IMR-90 (cell line): Measurements from ENCODE around the gene FOXO3. TPM values are rescaled to one million over a fixed set of nuclear protein-coding genes. Genes with fewer than 3 reads are reported as not detected.

ENCODE experiments used
- ATAC-seq: fragments of 200-7000 bp; cut with Tn5 transposase; 2 replicates; pipeline ENCODE4 v1.9.1; 2020; ENCODE audit warnings: low read depth, mild to moderate bottlenecking, moderate library complexity
- BruUV-seq: library from RNA; stranded (reverse); fragments of 400-500 nt; replicated peaks from 2 replicates; lab custom pipeline; 2021; lab: Mats Ljungman, UMichigan
- CTCF ChIA-PET: fragments of 300-600 bp; formaldehyde crosslinking; extraction: SDS; loops from one replicate; lab custom pipeline; 2021; ENCODE audit warnings: antibody characterized with exemption; lab: Yijun Ruan, JAX
- POLR2A ChIA-PET: fragments of 300-600 bp; sonication (Branson Sonifier 250); formaldehyde crosslinking; loops from one replicate; lab custom pipeline; 2022; ENCODE audit warnings: antibody characterized with exemption; ENCODE audit not compliant: unreplicated experiment; lab: Charles Lee
- DNase-seq: peaks from one replicate; pipeline ENCODE4 v3.0.0; 2013
- H2AFZ ChIP-seq: replicated peaks from 2 replicates; pipeline ENCODE3; 2013; ENCODE audit warnings: low read length, mild to moderate bottlenecking; ENCODE audit not compliant: poor library complexity
- H2AK5ac ChIP-seq: 2 replicates; pipeline ENCODE4 v1.6.1; 2013; ENCODE audit warnings: low read depth, low read length, inconsistent platforms
- H2AK9ac ChIP-seq: replicated peaks from 2 replicates; pipeline ENCODE3; 2013; ENCODE audit warnings: mild to moderate bottlenecking, low read depth, low read length, moderate library complexity; ENCODE audit not compliant: poor library complexity
- H2BK120ac ChIP-seq: 2 replicates; pipeline ENCODE4 v1.6.1; 2013; ENCODE audit warnings: low read depth, low read length, inconsistent platforms
- H2BK15ac ChIP-seq: 3 replicates; pipeline ENCODE4 v1.6.1; 2013; ENCODE audit warnings: low read depth, low read length, inconsistent platforms
- H2BK20ac ChIP-seq: 2 replicates; pipeline ENCODE4 v1.6.1; 2013; ENCODE audit warnings: low read depth, mild to moderate bottlenecking, inconsistent platforms, low read length, moderate library complexity
- H2BK5ac ChIP-seq: 2 replicates; pipeline ENCODE4 v1.6.1; 2013; ENCODE audit warnings: mild to moderate bottlenecking, low read depth, low read length, inconsistent platforms; ENCODE audit not compliant: poor library complexity, severe bottlenecking
- H3K14ac ChIP-seq: replicated peaks from 2 replicates; pipeline ENCODE4 v1.6.1; 2013; ENCODE audit warnings: low read depth, low read length, inconsistent platforms
- H3K18ac ChIP-seq: 2 replicates; pipeline ENCODE4 v1.6.1; 2013; ENCODE audit warnings: low read depth, low read length, control low read depth
- H3K23ac ChIP-seq: 2 replicates; pipeline ENCODE4 v1.6.1; 2013; ENCODE audit warnings: low read depth, low read length, inconsistent platforms
- H3K27ac ChIP-seq: 2 replicates; pipeline ENCODE4 v1.5.1; 2013; ENCODE audit warnings: mild to moderate bottlenecking, control low read depth, low read length; ENCODE audit not compliant: insufficient read depth
- H3K27me3 ChIP-seq: 2 replicates; pipeline ENCODE4 v1.6.1; 2013; ENCODE audit warnings: low read length; ENCODE audit not compliant: control insufficient read depth, insufficient read depth
- H3K36me3 ChIP-seq: 2 replicates; pipeline ENCODE4 v1.6.1; 2013; ENCODE audit warnings: low read length, mixed read lengths; ENCODE audit not compliant: control insufficient read depth, insufficient read depth
- H3K4ac ChIP-seq: 2 replicates; pipeline ENCODE4 v1.6.1; 2013; ENCODE audit warnings: low read depth, low read length, inconsistent platforms
- H3K4me1 ChIP-seq: 2 replicates; pipeline ENCODE4 v1.6.1; 2013; ENCODE audit warnings: low read length, mixed read lengths; ENCODE audit not compliant: control insufficient read depth, insufficient read depth
- H3K4me2 ChIP-seq: 2 replicates; pipeline ENCODE4 v1.6.1; 2013; ENCODE audit warnings: low read depth, mild to moderate bottlenecking, control low read depth, low read length, moderate library complexity
- H3K4me3 ChIP-seq: 2 replicates; pipeline ENCODE4 v1.5.1; 2013; ENCODE audit warnings: low read depth, mild to moderate bottlenecking, control low read depth, low read length, moderate library complexity; ENCODE audit not compliant: insufficient read depth
- H3K56ac ChIP-seq: 2 replicates; pipeline ENCODE4 v1.6.1; 2013; ENCODE audit warnings: low read length, inconsistent platforms; ENCODE audit not compliant: insufficient read depth; ENCODE audit errors: extremely low read depth
- H3K79me1 ChIP-seq, 2 experiments: 2 replicates each; pipeline ENCODE4 v1.6.1; 2013; ENCODE audit warnings: low read length in 2 of 2, inconsistent platforms in 1 of 2, low read depth in 1 of 2
- H3K9ac ChIP-seq: 2 replicates; pipeline ENCODE4 v1.6.1; 2013; ENCODE audit warnings: low read depth, low read length, control low read depth
- H3K9me1 ChIP-seq: 2 replicates; pipeline ENCODE4 v1.6.1; 2013; ENCODE audit warnings: low read length, inconsistent platforms; ENCODE audit not compliant: insufficient read depth
- H3K9me3 ChIP-seq: 2 replicates; pipeline ENCODE4 v1.6.1; 2013; ENCODE audit warnings: low read length; ENCODE audit not compliant: control insufficient read depth, insufficient read depth
- H4K20me1 ChIP-seq: 2 replicates; pipeline ENCODE4 v1.6.1; 2013; ENCODE audit warnings: low read length, inconsistent platforms; ENCODE audit not compliant: insufficient read depth
- H4K5ac ChIP-seq: 2 replicates; pipeline ENCODE4 v1.6.1; 2013; ENCODE audit warnings: mild to moderate bottlenecking, low read depth, low read length, control low read depth
- H4K8ac ChIP-seq, 2 experiments: 2 replicates each; pipeline ENCODE4 v1.6.1; 2013; ENCODE audit warnings: low read depth in 2 of 2, low read length in 2 of 2, control low read depth in 1 of 2, inconsistent platforms in 1 of 2
- H4K91ac ChIP-seq: 2 replicates; pipeline ENCODE4 v1.6.1; 2013; ENCODE audit warnings: low read depth, low read length, inconsistent platforms; ENCODE audit not compliant: insufficient read depth
- BHLHE40 ChIP-seq: fragments of 150-350 bp; IDR thresholded peaks from 2 replicates; pipeline ENCODE4 v1.6.1; 2016; ENCODE audit warnings: mild to moderate bottlenecking, low read depth, low read length
- CEBPB ChIP-seq: IDR thresholded peaks from 2 replicates; pipeline ENCODE4 v1.6.1; 2012; ENCODE audit warnings: low read depth, low read length, improper control_type of control experiment
- CHD1 ChIP-seq: IDR thresholded peaks from 2 replicates; pipeline ENCODE4 v1.6.1; 2012; ENCODE audit warnings: low read depth, low read length, improper control_type of control experiment
- FOS ChIP-seq: fragments of 150-350 bp; IDR thresholded peaks from 2 replicates; pipeline ENCODE4 v1.6.1; 2016; ENCODE audit warnings: low read depth, low read length
- MAFK ChIP-seq: IDR thresholded peaks from 2 replicates; pipeline ENCODE4 v1.6.1; 2012; ENCODE audit warnings: low read depth, low read length, improper control_type of control experiment
- MXI1 ChIP-seq: IDR thresholded peaks from 2 replicates; pipeline ENCODE4 v1.6.1; 2012; ENCODE audit warnings: low read depth, mild to moderate bottlenecking, low read length, moderate library complexity, borderline replicate concordance
- NFE2L2 ChIP-seq: fragments of 150-350 bp; IDR thresholded peaks from 2 replicates; pipeline ENCODE4 v1.6.1; 2016; ENCODE audit warnings: low read depth, mild to moderate bottlenecking, low read length
- POLR2A ChIP-seq: IDR thresholded peaks from 2 replicates; pipeline ENCODE4 v1.6.1; 2012; ENCODE audit warnings: mild to moderate bottlenecking, low read depth, low read length
- RAD21 ChIP-seq: IDR thresholded peaks from 2 replicates; pipeline ENCODE4 v1.6.1; 2012; ENCODE audit warnings: low read length, improper control_type of control experiment
- RFX5 ChIP-seq: IDR thresholded peaks from 2 replicates; pipeline ENCODE4 v1.8.0; 2012; ENCODE audit warnings: low read depth, mild to moderate bottlenecking, low read length, moderate library complexity
- WGBS, 2 experiments: methylation state at CpG; one replicate each; pipeline versions ENCODE4 v1.1.5 to v1.1.7; 2013; ENCODE audit warnings: missing lambda C conversion rate in 2 of 2; ENCODE audit not compliant: insufficient read length in 1 of 2; ENCODE audit errors: extremely low coverage in 2 of 2; 5-methylcytosine and 5-hydroxymethylcytosine counted together
- dilution Hi-C: fragments of 300-500 bp; cut with HindIII; formaldehyde crosslinking; loops from one replicate; pipeline ENCODE4 v1.14.3; 2018; ENCODE audit warnings: low sequenced_read_pairs; ENCODE audit not compliant: unreplicated experiment
- in situ Hi-C: fragments of 300-500 bp; cut with MboI; formaldehyde crosslinking; loops from 3 replicates; pipeline ENCODE4 v1.14.3; 2019; ENCODE audit warnings: low sequenced_read_pairs, inconsistent platforms, mixed read lengths
- intact Hi-C: fragments of 100-400 bp; cut with micrococcal nuclease; formaldehyde crosslinking; loops from 2 replicates; pipeline ENCODE4 v1.10.0; 2022
- polyA plus RNA-seq, 3 experiments: library from polyadenylated mRNA; depleted of rRNA; stranded (reverse); fragments of >200 nt; gene quantifications; 2 replicates each; pipeline ENCODE4 v1.2.3, GENCODE V29; 2012; ENCODE audit warnings: low replicate concordance in 1 of 3
- total RNA-seq: library from RNA; depleted of rRNA; stranded (reverse); fragments of >200 nt; gene quantifications from 2 replicates; pipeline ENCODE4 v1.2.3, GENCODE V29; 2012
- TF ChIP-seq, protein P1 (sequence below): conservative IDR thresholded peaks from 2 replicates; pipeline ENCODE4 v1.5.1; 2012; ENCODE audit warnings: mild to moderate bottlenecking, low read depth, low read length, improper control_type of control experiment
- TF ChIP-seq, protein P2 (sequence below): fragments of 150-350 bp; IDR thresholded peaks from 2 replicates; pipeline ENCODE4 v1.6.1; 2017; ENCODE audit warnings: mild to moderate bottlenecking, antibody characterized with exemption, low read length, low read depth

FOXO3 gene
- total and polyA plus RNA-seq, 2 of the 4 experiments (the other 2 are of a cell fraction), result 17.5 to 38.7 TPM

DNA sequence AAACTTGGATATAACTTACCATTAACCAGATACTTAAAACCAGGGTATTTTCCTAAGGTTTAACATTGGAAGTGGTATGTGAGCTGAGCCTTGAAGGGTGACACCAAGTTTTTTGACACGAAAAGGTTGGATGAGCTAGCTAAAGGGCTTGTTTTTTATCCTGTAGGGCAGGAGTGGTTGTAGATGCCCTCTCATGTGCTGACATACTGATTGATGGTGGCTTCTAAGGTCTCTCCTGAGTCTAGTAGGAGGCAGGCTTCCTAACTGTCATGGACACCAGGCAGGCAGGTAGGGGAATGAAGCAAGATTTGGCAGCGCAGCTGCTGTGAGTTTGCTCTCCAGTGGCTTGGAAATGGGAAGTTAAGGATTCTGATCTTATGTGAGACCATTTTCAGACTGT, 66.1 kb downstream of the FOXO3 start:
- DNase-seq, result no peak
- H3K27me3 ChIP-seq, result no peaks in the 10 kb centered on the region
- peaks cover 84% of the 10 kb centered on the region for H4K20me1 ChIP-seq
- H2AK9ac ChIP-seq, result no peak overlapping the region
- H4K5ac ChIP-seq, result no peak overlapping the region
- ChIA-PET POLR2A (no interaction called here), CTCF (no interaction called here)
- H4K91ac ChIP-seq, result no peak overlapping the region
- H4K8ac ChIP-seq, result 0 out of 4 replicates have a peak overlapping the region, but pooled peaks of 1 of the 2 experiments have one; percentile 18
- BruUV-seq, result no TSS peak
- H2BK5ac ChIP-seq, result no peak overlapping the region
- intact Hi-C loops, result no loop called here
- in situ Hi-C loops, result no loop called here
- no peak overlapping the region for H3K27ac ChIP-seq
- no peaks in the 10 kb centered on the region for H3K36me3 ChIP-seq
- H3K9me3 ChIP-seq, result no peaks in the 10 kb centered on the region
- H3K18ac ChIP-seq, result no peak overlapping the region
- no peak overlapping the region for H2BK15ac ChIP-seq
- WGBS, 2 experiments, result 80% methylated on average over 1 of the region's 2 CpGs; no CpG with 5 or more reads in 1 of the 2 experiments
- peak overlapping the region; percentile 56 for H3K23ac ChIP-seq
- H3K4ac ChIP-seq, result no peak overlapping the region
- peaks cover 50 to 86% of the 10 kb centered on the region in 2 experiments for H3K79me1 ChIP-seq
- no peak overlapping the region for H2AFZ ChIP-seq
- dilution Hi-C loops, result no loop called here
- no peak overlapping the region for H2BK120ac ChIP-seq
- no peak overlapping the region for H3K4me2 ChIP-seq
- H2BK20ac ChIP-seq, result no peak overlapping the region
- no peak for TF ChIP-seq FOS
- TF ChIP-seq POLR2A, result no peak
- no peak for TF ChIP-seq MAFK
- no peak for TF ChIP-seq RFX5
- TF ChIP-seq RAD21, result no peak
- no peak for TF ChIP-seq CHD1
- TF ChIP-seq CEBPB, result no peak
- TF ChIP-seq MXI1, result no peak
- TF ChIP-seq, protein P1, sequence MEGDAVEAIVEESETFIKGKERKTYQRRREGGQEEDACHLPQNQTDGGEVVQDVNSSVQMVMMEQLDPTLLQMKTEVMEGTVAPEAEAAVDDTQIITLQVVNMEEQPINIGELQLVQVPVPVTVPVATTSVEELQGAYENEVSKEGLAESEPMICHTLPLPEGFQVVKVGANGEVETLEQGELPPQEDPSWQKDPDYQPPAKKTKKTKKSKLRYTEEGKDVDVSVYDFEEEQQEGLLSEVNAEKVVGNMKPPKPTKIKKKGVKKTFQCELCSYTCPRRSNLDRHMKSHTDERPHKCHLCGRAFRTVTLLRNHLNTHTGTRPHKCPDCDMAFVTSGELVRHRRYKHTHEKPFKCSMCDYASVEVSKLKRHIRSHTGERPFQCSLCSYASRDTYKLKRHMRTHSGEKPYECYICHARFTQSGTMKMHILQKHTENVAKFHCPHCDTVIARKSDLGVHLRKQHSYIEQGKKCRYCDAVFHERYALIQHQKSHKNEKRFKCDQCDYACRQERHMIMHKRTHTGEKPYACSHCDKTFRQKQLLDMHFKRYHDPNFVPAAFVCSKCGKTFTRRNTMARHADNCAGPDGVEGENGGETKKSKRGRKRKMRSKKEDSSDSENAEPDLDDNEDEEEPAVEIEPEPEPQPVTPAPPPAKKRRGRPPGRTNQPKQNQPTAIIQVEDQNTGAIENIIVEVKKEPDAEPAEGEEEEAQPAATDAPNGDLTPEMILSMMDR, result no peak
- TF ChIP-seq BHLHE40, result no peak
- TF ChIP-seq, protein P2, sequence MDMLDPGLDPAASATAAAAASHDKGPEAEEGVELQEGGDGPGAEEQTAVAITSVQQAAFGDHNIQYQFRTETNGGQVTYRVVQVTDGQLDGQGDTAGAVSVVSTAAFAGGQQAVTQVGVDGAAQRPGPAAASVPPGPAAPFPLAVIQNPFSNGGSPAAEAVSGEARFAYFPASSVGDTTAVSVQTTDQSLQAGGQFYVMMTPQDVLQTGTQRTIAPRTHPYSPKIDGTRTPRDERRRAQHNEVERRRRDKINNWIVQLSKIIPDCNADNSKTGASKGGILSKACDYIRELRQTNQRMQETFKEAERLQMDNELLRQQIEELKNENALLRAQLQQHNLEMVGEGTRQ, result no peak
- no peak for TF ChIP-seq NFE2L2
- no peak overlapping the region for H3K9ac ChIP-seq
- H3K56ac ChIP-seq, result no peak overlapping the region
- H3K4me3 ChIP-seq, result no peak overlapping the region
- H3K4me1 ChIP-seq, result peaks cover 23% of the 10 kb centered on the region
- no peak for ATAC-seq
- no peak overlapping the region; the same call in 1 of the 2 replicates for H3K14ac ChIP-seq
- H3K9me1 ChIP-seq, result peaks cover 42% of the 10 kb centered on the region
- H2AK5ac ChIP-seq, result no peak overlapping the region
